Activated CD4-positive, alpha-beta memory T cell treated with anti-CD3 and anti-CD28 coated beads, Interleukin-2, amount 10 ng/mL, durations not matched to agents 7 days and 5 days (primary cell): ENCODE data around the gene CMTM3. TPM values are rescaled to one million over a fixed set of nuclear protein-coding genes. Genes with fewer than 3 reads are reported as not detected.

Experiments used
- CTCF ChIA-PET: fragments of 350-600 bp; sonication (Branson Sonifier 250); formaldehyde crosslinking; loops from one replicate; lab custom pipeline; 2021; ENCODE audit warnings: antibody characterized with exemption, inconsistent platforms; lab: Charles Lee
- POLR2A ChIA-PET: fragments of 350-600 bp; sonication (Branson Sonifier 250); formaldehyde crosslinking; loops from one replicate; lab custom pipeline; 2021; ENCODE audit warnings: antibody characterized with exemption; lab: Charles Lee
- DNase-seq: peaks from one replicate; pipeline ENCODE4 v3.0.0-alpha.2; 2020
- H3K27ac Mint-ChIP-seq: one replicate; pipeline ENCODE4 v1.8.0; 2021; ENCODE audit warnings: mild to moderate bottlenecking, mixed read lengths
- H3K27me3 Mint-ChIP-seq: one replicate; pipeline ENCODE4 v1.8.0; 2021; ENCODE audit warnings: mixed read lengths
- H3K36me3 Mint-ChIP-seq: one replicate; pipeline ENCODE4 v1.8.0; 2021; ENCODE audit warnings: low read depth, mixed read lengths
- H3K4me1 Mint-ChIP-seq: one replicate; pipeline ENCODE4 v1.8.0; 2021; ENCODE audit warnings: mixed read lengths
- H3K4me3 Mint-ChIP-seq: one replicate; pipeline ENCODE4 v1.8.0; 2021; ENCODE audit warnings: mild to moderate bottlenecking, mixed read lengths
- H3K9me3 Mint-ChIP-seq: one replicate; pipeline ENCODE4 v1.8.0; 2021; ENCODE audit warnings: mixed read lengths
- total RNA-seq, 2 experiments: library from RNA; stranded (reverse); gene quantifications; one replicate each; pipeline ENCODE4 v1.2.3, GENCODE V29; 2021

CMTM3 gene
- total RNA-seq, 2 experiments from 2014 or later: 111 TPM

DNA sequence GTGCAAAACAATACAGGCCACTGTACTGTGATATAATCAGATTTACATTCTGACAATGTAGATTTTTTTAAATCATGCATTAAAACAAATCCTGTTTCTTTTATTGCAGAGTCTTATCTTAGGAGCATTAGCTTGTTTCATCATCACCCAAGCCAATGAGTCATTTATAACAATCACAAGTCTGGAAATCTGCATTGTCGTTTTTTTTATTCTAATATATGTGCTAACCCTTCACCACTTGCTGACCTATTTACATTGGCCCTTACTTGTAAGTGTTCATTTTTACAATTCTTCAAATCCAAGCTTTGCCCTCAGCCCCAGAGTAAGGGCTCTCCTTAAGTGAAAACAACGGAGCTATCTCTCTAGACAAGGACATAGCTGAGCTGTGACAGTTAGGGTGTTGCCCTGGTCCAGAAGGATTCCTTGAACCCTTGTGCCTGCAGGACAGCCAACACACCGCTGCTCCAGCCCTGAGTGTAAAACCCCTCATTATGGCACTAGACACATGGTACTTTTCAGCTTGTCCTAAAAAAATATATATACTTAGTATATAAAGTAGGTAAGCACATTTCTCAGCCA, 34.6 kb upstream of the CMTM3 start:
- no peak for DNase-seq
- ChIA-PET POLR2A (interaction anchor here (1.4 kb wide), 1 partner anchor 13 kb away, joined by 4 read pairs; no protein-coding TSS in a partner anchor), CTCF (interaction anchor here (1.4 to 1.5 kb wide), 4 partner anchors 21 to 163 kb away, joined by 3 to 4 read pairs (median 3); no protein-coding TSS in a partner anchor)
- peaks cover 59% of the 10 kb centered on the region for H3K36me3 Mint-ChIP-seq
- no peaks in the 10 kb centered on the region for H3K27me3 Mint-ChIP-seq
- H3K4me1 Mint-ChIP-seq: peaks cover 18% of the 10 kb centered on the region
- no peak overlapping the region for H3K27ac Mint-ChIP-seq
- no peaks in the 10 kb centered on the region for H3K9me3 Mint-ChIP-seq
- H3K4me3 Mint-ChIP-seq: no peak overlapping the region

- peaks cover 15% of the 10 kb centered on the region for H3K4me1 Mint-ChIP-seq
- DNase-seq: no peak
- peaks cover 36% of the 10 kb centered on the region for H3K36me3 Mint-ChIP-seq
- H3K9me3 Mint-ChIP-seq: no peaks in the 10 kb centered on the region
- CTCF ChIA-PET: interaction anchor here (1.5 to 1.6 kb wide), 2 partner anchors 20 to 78 kb away, joined by 3 read pairs; partner anchors contain the start of gene CKLF
- H3K27me3 Mint-ChIP-seq: peaks cover 3% of the 10 kb centered on the region
- no peak overlapping the region for H3K4me3 Mint-ChIP-seq
- H3K27ac Mint-ChIP-seq: peak overlapping the region; percentile 40
- POLR2A ChIA-PET: interaction anchor here (0.8 to 1.6 kb wide), 4 partner anchors 8 to 20 kb away, joined by 3 to 4 read pairs (median 4); no protein-coding TSS in a partner anchor
Observed at GRCh38 chr16:66572356-66572755, 32.1 kb upstream of the CMTM3 start.

DNA sequence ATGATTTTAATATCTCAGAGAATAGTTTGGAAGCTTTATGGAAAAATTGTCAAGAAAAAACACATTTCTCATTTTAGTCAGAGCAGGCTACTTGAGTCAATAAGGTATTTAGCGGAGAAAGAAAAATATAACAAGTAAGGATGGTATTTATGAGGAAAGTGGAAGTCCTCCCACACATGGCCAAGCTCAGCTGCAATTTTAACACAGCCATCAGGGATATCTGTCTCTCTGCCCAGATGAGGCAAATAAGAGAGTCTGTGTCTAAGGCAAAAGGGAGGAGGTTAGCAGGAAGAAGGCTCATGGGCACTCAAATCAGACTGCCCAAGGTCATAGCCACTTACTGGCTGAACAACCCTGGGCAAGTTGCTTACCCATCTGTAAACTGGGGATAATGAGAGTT, 30.4 kb upstream of the CMTM3 start:
- no peak for DNase-seq
- H3K9me3 Mint-ChIP-seq: no peaks in the 10 kb centered on the region
- CTCF ChIA-PET: interaction anchor here (1.0 to 2.3 kb wide), 4 partner anchors 9 to 35 kb away, joined by 3 to 15 read pairs (median 4); no protein-coding TSS in a partner anchor
- H3K4me3 Mint-ChIP-seq: no peak overlapping the region
- POLR2A ChIA-PET: interaction anchor here (1.7 kb wide), 1 partner anchor 9 kb away, joined by 6 read pairs; no protein-coding TSS in a partner anchor
- no peak overlapping the region for H3K27ac Mint-ChIP-seq
- peaks cover 34% of the 10 kb centered on the region for H3K36me3 Mint-ChIP-seq
- H3K4me1 Mint-ChIP-seq: peaks cover 11% of the 10 kb centered on the region
- H3K27me3 Mint-ChIP-seq: peaks cover 19% of the 10 kb centered on the region

- Mint-ChIP-seq H3K36me3 (peaks cover 29% of the 10 kb centered on the region), H3K27ac (no peak overlapping the region), H3K9me3 (no peaks in the 10 kb centered on the region), H3K4me3 (no peak overlapping the region), H3K27me3 (peaks cover 23% of the 10 kb centered on the region), H3K4me1 (peaks cover 13% of the 10 kb centered on the region)
- CTCF ChIA-PET: interaction anchor here (1.0 to 2.3 kb wide), 4 partner anchors 9 to 34 kb away, joined by 3 to 15 read pairs (median 7); no protein-coding TSS in a partner anchor
- POLR2A ChIA-PET: interaction anchor here (1.7 kb wide), 1 partner anchor 10 kb away, joined by 6 read pairs; no protein-coding TSS in a partner anchor
- DNase-seq: no peak
Observed at GRCh38 chr16:66574531-66574930, 30.0 kb upstream of the CMTM3 start.

DNA sequence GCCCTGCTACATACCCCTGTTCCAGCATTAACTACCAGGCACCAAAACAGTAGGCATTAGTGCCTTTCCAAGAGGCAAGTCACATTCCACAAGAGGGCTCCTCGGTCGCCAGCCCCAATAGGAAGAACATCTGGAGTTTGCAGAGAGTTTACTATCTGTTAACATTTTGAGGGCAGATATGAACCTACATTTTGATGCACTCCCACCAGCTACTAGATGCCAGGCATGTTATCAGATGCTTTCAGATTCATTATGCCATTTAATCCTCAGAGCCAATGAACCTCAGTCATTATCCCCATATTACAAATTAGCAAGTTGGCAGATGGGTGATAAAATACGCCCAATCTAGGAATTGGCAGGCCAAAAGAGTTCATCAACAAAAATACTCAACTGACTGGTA, 29.4 kb upstream of the CMTM3 start:
- H3K4me1 Mint-ChIP-seq: peaks cover 16% of the 10 kb centered on the region
- H3K36me3 Mint-ChIP-seq: peaks cover 26% of the 10 kb centered on the region
- no peak for DNase-seq
- ChIA-PET CTCF (interaction anchor here (1.0 to 2.3 kb wide), 4 partner anchors 10 to 34 kb away, joined by 3 to 15 read pairs (median 7); no protein-coding TSS in a partner anchor), POLR2A (interaction anchor here (1.7 kb wide), 1 partner anchor 10 kb away, joined by 6 read pairs; no protein-coding TSS in a partner anchor)
- peaks cover 28% of the 10 kb centered on the region for H3K27me3 Mint-ChIP-seq
- no peaks in the 10 kb centered on the region for H3K9me3 Mint-ChIP-seq
- H3K4me3 Mint-ChIP-seq: no peak overlapping the region
- no peak overlapping the region for H3K27ac Mint-ChIP-seq

DNA sequence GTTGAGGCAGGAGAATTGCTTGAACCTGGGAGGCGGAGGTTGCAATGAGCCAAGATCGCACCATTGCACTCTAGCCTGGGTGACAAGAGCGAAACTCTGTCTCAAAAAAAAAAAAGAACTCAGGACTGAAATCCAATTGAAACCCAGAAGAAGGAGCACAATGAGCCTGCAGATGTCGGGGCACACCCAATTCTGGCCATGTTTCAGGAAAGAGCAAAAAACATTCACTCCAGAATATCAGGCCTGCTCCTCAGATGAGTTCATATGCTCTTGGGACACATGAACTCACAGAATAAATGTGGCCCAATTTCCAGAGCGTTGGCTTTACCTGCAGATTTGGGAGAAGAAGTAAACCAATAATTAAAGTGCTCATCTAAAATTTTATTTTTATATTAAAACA, 28.2 kb upstream of the CMTM3 start:
- peaks cover 13% of the 10 kb centered on the region for H3K4me1 Mint-ChIP-seq

GRCh38 chr16:66578651-66579531, 25.6 kb upstream of the CMTM3 start, which contains the start of gene CMTM2:
Gene CMTM2 (plus strand): TSS chr16:66579463. CDS start chr16:66579608, 145 bp downstream.
- H3K4me1 Mint-ChIP-seq: peaks cover 9% of the 10 kb centered on the region
- ChIA-PET CTCF (interaction anchor here (2.0 to 4.1 kb wide), 3 partner anchors 11 to 30 kb away, joined by 7 to 19 read pairs (median 9); no protein-coding TSS in a partner anchor), POLR2A (interaction anchor here (0.8 to 1.7 kb wide), 5 partner anchors 10 to 27 kb away, joined by 4 to 5 read pairs (median 4); partner anchors contain the start of gene CMTM3)
- H3K4me3 Mint-ChIP-seq: no peak within 1 kb of the TSS
- no peak for DNase-seq
- no peaks in the 10 kb centered on the region for H3K9me3 Mint-ChIP-seq
- no peak within 1 kb of the TSS for H3K27ac Mint-ChIP-seq
- peaks cover 36% of the 10 kb centered on the region for H3K27me3 Mint-ChIP-seq
- peaks cover 10% of the 10 kb centered on the region for H3K36me3 Mint-ChIP-seq

More for the DNA sequence above, 28.2 kb upstream of the CMTM3 start:
- DNase-seq: no peak
- Mint-ChIP-seq H3K9me3 (no peaks in the 10 kb centered on the region), H3K36me3 (peaks cover 18% of the 10 kb centered on the region), H3K27me3 (peaks cover 36% of the 10 kb centered on the region), H3K27ac (no peak overlapping the region), H3K4me3 (no peak overlapping the region)
- POLR2A ChIA-PET: interaction anchor here (1.2 to 1.7 kb wide), 2 partner anchors 14 to 25 kb away, joined by 4 read pairs; no protein-coding TSS in a partner anchor
- CTCF ChIA-PET: interaction anchor here (0.7 to 2.4 kb wide), 3 partner anchors 14 to 33 kb away, joined by 3 to 7 read pairs (median 3); no protein-coding TSS in a partner anchor

DNA sequence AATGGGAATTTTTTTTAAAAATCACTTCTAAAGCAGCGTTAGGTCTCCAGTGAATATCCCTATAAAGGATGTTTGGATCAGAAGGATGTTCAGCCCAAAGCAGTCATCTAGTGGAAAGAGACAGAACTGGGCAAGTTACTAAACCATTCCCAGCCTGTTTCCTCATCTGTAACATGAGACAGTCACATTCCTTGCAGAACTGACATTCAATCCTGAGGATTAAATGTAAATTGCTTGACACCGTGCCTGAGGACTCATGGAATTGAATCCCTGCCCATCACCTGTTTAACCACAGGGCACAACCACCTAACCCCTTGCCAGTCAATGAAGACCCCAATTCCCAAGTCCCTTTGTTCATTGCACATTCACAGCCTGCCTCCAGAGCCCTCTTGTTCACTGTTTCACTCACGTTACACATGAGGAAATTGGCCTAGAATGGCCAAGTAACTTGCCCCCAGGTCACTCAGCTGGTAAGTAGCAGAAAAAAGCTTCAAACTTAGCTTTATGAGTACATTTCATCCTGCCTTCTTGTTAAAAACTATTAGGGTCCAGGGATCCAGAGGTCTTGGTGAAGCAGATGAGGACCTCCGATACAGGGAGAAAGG, 23.8 kb upstream of the CMTM3 start:
- no peaks in the 10 kb centered on the region for H3K9me3 Mint-ChIP-seq
- peaks cover 6% of the 10 kb centered on the region for H3K36me3 Mint-ChIP-seq
- H3K4me3 Mint-ChIP-seq: no peak overlapping the region
- CTCF ChIA-PET: interaction anchor here (0.8 to 4.1 kb wide), 3 partner anchors 9 to 287 kb away, joined by 3 to 19 read pairs (median 5); no protein-coding TSS in a partner anchor
- DNase-seq: no peak
- H3K4me1 Mint-ChIP-seq: peaks cover 9% of the 10 kb centered on the region
- POLR2A ChIA-PET: interaction anchor here (1.1 to 1.2 kb wide), 2 partner anchors 8 to 10 kb away, joined by 3 to 4 read pairs; no protein-coding TSS in a partner anchor
- peaks cover 36% of the 10 kb centered on the region for H3K27me3 Mint-ChIP-seq
- H3K27ac Mint-ChIP-seq: no peak overlapping the region

GRCh38 chr16:66581246-66581952, 23.1 kb upstream of the CMTM3 start:
- CTCF ChIA-PET: interaction anchor here (1.3 to 4.1 kb wide), 2 partner anchors 8 to 27 kb away, joined by 5 to 19 read pairs; no protein-coding TSS in a partner anchor

DNA sequence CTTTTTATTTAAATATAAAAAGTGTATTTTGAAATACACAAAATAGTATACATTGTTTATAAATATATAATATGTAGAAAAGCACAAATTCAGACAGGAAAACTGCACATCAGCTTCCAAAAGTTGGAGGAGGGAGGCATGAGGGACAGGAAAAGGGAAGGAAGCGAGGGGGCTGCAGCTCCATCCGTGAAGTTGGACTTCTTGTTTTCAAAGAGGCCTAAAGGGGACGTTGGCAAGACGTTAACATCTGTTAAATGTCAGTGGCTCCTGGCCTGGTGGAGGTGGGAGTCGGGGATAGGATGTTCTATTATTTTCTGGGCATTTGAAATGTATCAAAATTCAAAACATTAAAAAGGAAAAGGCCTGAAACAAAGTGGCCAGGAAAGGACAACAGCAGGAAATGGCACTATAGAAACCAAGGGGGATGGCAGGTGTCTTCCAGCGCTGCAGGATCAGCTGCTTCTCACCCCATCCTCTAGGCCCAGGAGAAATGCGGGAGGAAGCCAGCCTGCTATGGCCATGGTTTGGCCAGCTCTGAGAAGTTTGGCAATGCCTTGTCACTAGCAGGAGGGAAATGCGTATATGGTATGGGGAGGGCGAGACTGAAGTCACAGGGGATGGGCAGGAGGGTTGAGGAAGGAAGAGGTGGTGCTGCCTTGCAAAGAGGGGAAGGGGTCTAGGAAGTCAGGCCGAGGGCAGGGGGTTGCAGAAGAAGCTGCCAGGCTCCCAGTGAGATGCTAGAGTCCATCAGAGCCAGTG, 18.8 kb upstream of the CMTM3 start:
- Mint-ChIP-seq H3K4me3 (no peak overlapping the region), H3K36me3 (no peaks in the 10 kb centered on the region), H3K9me3 (no peaks in the 10 kb centered on the region), H3K27ac (no peak overlapping the region), H3K27me3 (peaks cover 5% of the 10 kb centered on the region), H3K4me1 (peaks cover 20% of the 10 kb centered on the region)
- CTCF ChIA-PET: no interaction called here
- POLR2A ChIA-PET: interaction anchor here (1.0 kb wide), 1 partner anchor 18 kb away, joined by 3 read pairs; the partner anchor contains the start of gene CMTM3
- peak; percentile 9 for DNase-seq

More at GRCh38 chr16:66581246-66581952, 23.1 kb upstream of the CMTM3 start:
- DNase-seq: no peak
- Mint-ChIP-seq H3K36me3 (peaks cover 6% of the 10 kb centered on the region), H3K9me3 (no peaks in the 10 kb centered on the region), H3K4me1 (peaks cover 9% of the 10 kb centered on the region), H3K27me3 (peaks cover 36% of the 10 kb centered on the region), H3K27ac (no peak overlapping the region), H3K4me3 (no peak overlapping the region)
- POLR2A ChIA-PET: interaction anchor here (1.1 to 1.4 kb wide), 3 partner anchors 9 to 16 kb away, joined by 3 to 4 read pairs (median 3); no protein-coding TSS in a partner anchor
